HUES64 (cell line): ENCODE measurements around the gene VEPH1.

Experiments used
- H3K27ac ChIP-seq: 2 replicates; pipeline ENCODE4 v1.7.0; 2013; ENCODE audit warnings: low read depth, low read length, inconsistent platforms
- H3K27me3 ChIP-seq: 2 replicates; pipeline ENCODE4 v1.6.1; 2013; ENCODE audit warnings: mild to moderate bottlenecking, low read length; ENCODE audit not compliant: insufficient read depth
- H3K36me3 ChIP-seq: 2 replicates; pipeline ENCODE4 v1.6.1; 2013; ENCODE audit warnings: mild to moderate bottlenecking, low read length; ENCODE audit not compliant: insufficient read depth
- H3K4me1 ChIP-seq: 2 replicates; pipeline ENCODE4 v1.6.1; 2013; ENCODE audit warnings: mild to moderate bottlenecking, low read length, moderate library complexity; ENCODE audit not compliant: insufficient read depth
- H3K4me3 ChIP-seq: 2 replicates; pipeline ENCODE4 v1.5.1; 2013; ENCODE audit warnings: mild to moderate bottlenecking, low read length, moderate library complexity
- H3K9ac ChIP-seq: 2 replicates; pipeline ENCODE4 v1.6.1; 2013; ENCODE audit warnings: mild to moderate bottlenecking, low read depth, low read length
- H3K9me3 ChIP-seq: 2 replicates; pipeline ENCODE4 v1.6.1; 2013; ENCODE audit warnings: low read depth, low read length; ENCODE audit not compliant: insufficient read depth
- WGBS: fragments of 150-250, 120-280 bp; methylation state at CpG from one replicate; pipeline ENCODE4 v1.1.7; 2013; ENCODE audit warnings: missing lambda C conversion rate; 5-methylcytosine and 5-hydroxymethylcytosine counted together

Gene VEPH1

DNA sequence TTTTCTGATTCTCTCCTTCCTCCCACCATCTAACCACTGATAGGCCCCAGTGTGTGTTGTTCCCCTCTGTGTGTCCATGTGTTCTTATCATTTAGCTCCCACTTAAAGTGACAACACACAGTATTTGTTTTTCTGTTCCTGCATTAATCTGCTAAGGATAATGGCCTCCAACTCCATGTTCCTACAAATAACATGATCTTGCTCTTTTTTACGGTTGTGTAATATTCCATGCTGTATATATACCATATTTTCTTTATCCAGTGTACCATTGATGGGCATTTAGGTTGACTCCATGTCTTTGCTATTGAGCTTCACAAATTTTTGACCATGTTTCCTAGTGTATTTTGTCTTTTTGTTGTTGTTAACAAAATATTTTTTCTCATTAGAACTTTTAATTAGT is 30.6 kb downstream of the VEPH1 start:
- 100% methylated on average over 1 of the region's 1 CpG for WGBS
- Histone ChIP-seq H3K27me3 (no peaks in the 10 kb centered on the region), H3K4me1 (no peaks in the 10 kb centered on the region), H3K4me3 (no peak overlapping the region), H3K27ac (no peak overlapping the region), H3K36me3 (no peaks in the 10 kb centered on the region), H3K9ac (no peak overlapping the region), H3K9me3 (no peaks in the 10 kb centered on the region)

DNA sequence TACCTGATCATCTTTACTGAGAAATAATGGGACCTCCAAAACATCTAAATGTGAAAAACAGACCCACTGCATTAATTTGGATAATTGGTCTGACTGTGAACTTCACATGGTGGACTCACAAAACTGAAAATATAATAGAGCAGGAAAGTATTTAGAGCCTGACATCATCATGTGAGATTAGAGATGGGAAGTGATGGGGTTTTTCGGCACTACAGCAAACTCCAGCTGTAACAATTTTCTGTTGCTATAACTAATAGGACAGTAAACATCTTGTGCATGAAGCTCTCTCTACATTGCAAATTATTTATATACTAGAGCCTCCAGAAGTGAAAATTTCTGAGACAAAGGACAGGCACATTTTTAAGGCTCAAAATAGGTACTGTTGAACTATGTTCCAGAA is 32.2 kb downstream of the VEPH1 start:
- Histone ChIP-seq H3K4me1 (no peaks in the 10 kb centered on the region), H3K27ac (no peak overlapping the region), H3K9ac (no peak overlapping the region), H3K9me3 (no peaks in the 10 kb centered on the region), H3K27me3 (no peaks in the 10 kb centered on the region), H3K4me3 (no peak overlapping the region), H3K36me3 (no peaks in the 10 kb centered on the region)
- 88% methylated on average over 1 of the region's 1 CpG for WGBS

DNA sequence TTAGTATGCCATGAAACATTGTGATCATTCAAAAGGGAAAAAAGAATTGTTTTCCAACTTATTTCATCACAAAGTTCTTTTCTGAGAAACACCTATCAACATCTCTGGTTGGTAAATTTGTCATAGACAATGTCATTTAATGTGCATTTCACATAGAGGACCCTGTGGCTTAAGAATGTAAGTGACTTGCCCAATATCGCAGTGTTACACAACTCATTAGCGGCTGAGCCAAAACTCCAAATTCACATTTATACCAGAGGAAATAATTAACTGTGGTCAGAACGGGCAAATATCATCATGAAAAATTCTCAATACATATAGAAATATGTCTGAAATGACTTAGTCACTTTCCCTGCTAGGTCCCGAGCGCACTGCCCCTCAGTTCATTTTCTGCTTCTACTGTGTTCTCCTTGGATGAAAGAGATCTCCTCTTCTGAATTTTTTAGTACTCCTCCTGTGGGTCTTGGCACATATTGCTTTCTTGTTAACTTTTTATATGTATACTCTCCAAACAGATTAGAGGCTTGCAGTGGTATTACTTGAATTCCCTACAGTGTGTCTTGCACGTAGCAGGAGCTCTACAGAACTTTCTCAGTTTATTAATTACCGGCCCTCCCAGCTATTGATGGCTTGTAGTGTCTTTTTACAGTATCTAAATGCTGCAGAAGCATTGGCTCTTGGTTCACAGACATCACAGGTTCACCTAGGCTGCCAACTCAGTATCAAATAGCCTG is 33.5 kb downstream of the VEPH1 start:
- Histone ChIP-seq H3K27ac (no peak overlapping the region), H3K9me3 (no peaks in the 10 kb centered on the region), H3K27me3 (no peaks in the 10 kb centered on the region), H3K9ac (no peak overlapping the region), H3K4me1 (no peaks in the 10 kb centered on the region), H3K36me3 (no peaks in the 10 kb centered on the region), H3K4me3 (no peak overlapping the region)
- 83% methylated on average over 6 of the region's 7 CpGs for WGBS

DNA sequence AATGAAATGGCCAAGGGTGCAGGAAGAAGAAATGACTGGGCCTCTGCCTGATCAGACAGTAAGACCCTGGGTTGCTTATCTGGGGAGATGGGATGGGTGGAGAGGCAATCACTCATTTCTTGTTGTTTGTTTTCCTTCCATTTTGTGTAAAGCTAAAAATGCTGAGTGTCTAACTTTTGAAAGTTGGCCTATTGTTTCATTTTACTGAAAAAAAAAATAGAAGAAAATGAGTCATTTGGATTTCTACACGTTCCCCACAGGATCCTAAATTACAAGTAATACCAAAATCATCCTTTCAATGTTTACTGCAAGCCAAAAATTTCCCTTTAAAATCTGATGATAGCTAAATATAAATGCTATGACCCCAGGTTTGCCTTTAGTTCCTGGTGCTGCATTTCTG is 36.0 kb downstream of the VEPH1 start:
- Histone ChIP-seq H3K27me3 (no peaks in the 10 kb centered on the region), H3K9me3 (no peaks in the 10 kb centered on the region), H3K4me1 (no peaks in the 10 kb centered on the region), H3K9ac (no peak overlapping the region), H3K27ac (no peak overlapping the region), H3K36me3 (no peaks in the 10 kb centered on the region), H3K4me3 (no peak overlapping the region)
- WGBS: 86% methylated on average over 1 of the region's 1 CpG

DNA sequence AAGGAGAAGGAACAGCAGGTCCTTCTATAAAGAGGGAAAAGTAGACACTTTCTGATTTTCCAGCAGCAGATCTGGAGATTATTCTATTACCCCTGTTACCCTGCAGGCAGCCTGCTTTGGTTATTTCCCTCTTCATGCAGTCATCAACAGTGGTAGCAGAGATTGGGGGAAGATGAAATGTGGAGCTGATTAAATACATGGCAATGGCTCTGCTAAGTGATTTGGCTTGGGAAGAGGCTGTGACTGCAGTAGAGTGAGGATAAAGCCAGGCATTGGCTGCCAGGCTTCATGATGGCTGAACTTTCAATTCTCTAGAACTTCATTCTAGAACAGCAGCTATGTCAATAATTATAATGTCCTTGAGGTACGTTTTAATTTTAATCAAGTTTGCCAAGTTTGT is 37.5 kb downstream of the VEPH1 start:
- no peak overlapping the region for H3K9ac ChIP-seq
- WGBS: 100% methylated on average over 1 of the region's 1 CpG
- H3K36me3 ChIP-seq: no peaks in the 10 kb centered on the region
- no peaks in the 10 kb centered on the region for H3K9me3 ChIP-seq
- no peak overlapping the region for H3K27ac ChIP-seq
- H3K4me3 ChIP-seq: no peak overlapping the region
- H3K4me1 ChIP-seq: no peaks in the 10 kb centered on the region
- H3K27me3 ChIP-seq: no peaks in the 10 kb centered on the region

- Histone ChIP-seq H3K4me1 (no peaks in the 10 kb centered on the region), H3K4me3 (no peak overlapping the region), H3K27ac (no peak overlapping the region), H3K36me3 (no peaks in the 10 kb centered on the region), H3K27me3 (no peaks in the 10 kb centered on the region), H3K9me3 (no peaks in the 10 kb centered on the region), H3K9ac (no peak overlapping the region)
- 84% methylated on average over 3 of the region's 3 CpGs for WGBS
Observed at GRCh38 chr3:157464321-157464720, 38.9 kb downstream of the VEPH1 start.

- Histone ChIP-seq H3K4me3 (no peak overlapping the region), H3K27ac (no peak overlapping the region), H3K36me3 (no peaks in the 10 kb centered on the region), H3K9me3 (no peaks in the 10 kb centered on the region), H3K9ac (no peak overlapping the region), H3K27me3 (no peaks in the 10 kb centered on the region), H3K4me1 (no peaks in the 10 kb centered on the region)
- 90% methylated on average over 1 of the region's 1 CpG for whole genome bisulfite sequencing
Observed at GRCh38 chr3:157463816-157464215, 39.4 kb downstream of the VEPH1 start.

DNA sequence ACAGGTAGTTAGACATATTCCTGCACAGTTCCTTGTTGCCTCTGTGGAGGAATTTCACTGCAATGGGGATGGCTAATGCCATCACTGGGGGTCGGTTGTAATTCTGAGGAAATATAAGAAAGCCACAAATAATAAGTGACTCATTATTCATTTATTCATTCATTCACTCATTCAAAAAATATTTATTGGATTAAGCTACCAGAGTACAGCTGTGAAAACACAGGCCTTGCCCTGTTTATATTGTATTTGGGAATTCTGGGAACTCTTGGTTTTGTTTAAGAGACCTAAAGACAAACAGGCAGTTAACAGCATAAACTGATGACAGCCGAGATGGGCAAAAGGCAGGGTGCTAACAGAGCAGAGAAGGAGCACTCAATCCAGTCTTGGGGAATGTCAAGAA is 43.0 kb downstream of the VEPH1 start:
- Histone ChIP-seq H3K36me3 (no peaks in the 10 kb centered on the region), H3K9me3 (no peaks in the 10 kb centered on the region), H3K27me3 (no peaks in the 10 kb centered on the region), H3K4me3 (no peak overlapping the region), H3K27ac (no peak overlapping the region), H3K9ac (no peak overlapping the region), H3K4me1 (no peaks in the 10 kb centered on the region)
- WGBS: 92% methylated on average over 1 of the region's 2 CpGs

DNA sequence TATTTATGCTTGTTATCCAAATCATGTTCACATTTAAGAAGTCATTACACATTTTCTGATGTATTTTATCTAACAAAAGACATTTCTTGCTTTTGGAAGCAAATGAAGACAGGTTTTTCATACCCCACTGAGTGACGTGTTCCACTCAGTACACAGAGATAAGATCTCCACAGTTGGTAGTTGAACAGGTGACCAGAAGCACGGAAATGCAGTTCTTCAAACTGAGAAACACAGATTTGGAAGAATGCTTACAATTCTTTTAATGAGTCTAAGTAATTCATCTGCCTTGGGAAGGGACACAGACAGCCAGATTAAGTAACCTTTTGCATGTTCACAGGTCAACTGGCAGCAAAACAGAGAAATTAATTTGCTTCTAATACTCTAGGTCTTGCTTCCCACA is 43.5 kb downstream of the VEPH1 start:
- Histone ChIP-seq H3K4me3 (no peak overlapping the region), H3K36me3 (no peaks in the 10 kb centered on the region), H3K4me1 (no peaks in the 10 kb centered on the region), H3K9ac (no peak overlapping the region), H3K27ac (no peak overlapping the region), H3K9me3 (no peaks in the 10 kb centered on the region), H3K27me3 (no peaks in the 10 kb centered on the region)
- 89% methylated on average over 2 of the region's 2 CpGs for WGBS

- 100% methylated on average over 1 of the region's 1 CpG for WGBS
- Histone ChIP-seq H3K9ac (no peak overlapping the region), H3K27me3 (no peaks in the 10 kb centered on the region), H3K4me3 (no peak overlapping the region), H3K9me3 (no peaks in the 10 kb centered on the region), H3K27ac (no peak overlapping the region), H3K36me3 (no peaks in the 10 kb centered on the region), H3K4me1 (no peaks in the 10 kb centered on the region)
Observed at GRCh38 chr3:157453824-157454223, 49.4 kb downstream of the VEPH1 start.

- no peaks in the 10 kb centered on the region for H3K36me3 ChIP-seq
- 86% methylated on average over 3 of the region's 3 CpGs for WGBS
- H3K27ac ChIP-seq: no peak overlapping the region
- H3K4me3 ChIP-seq: no peak overlapping the region
- no peaks in the 10 kb centered on the region for H3K27me3 ChIP-seq
- no peaks in the 10 kb centered on the region for H3K4me1 ChIP-seq
- H3K9ac ChIP-seq: no peak overlapping the region
- no peaks in the 10 kb centered on the region for H3K9me3 ChIP-seq
Observed at GRCh38 chr3:157452097-157452496, 51.1 kb downstream of the VEPH1 start.
